ENCODE results near the gene DUOX1. TPM values are rescaled to one million over a fixed set of nuclear protein-coding genes. Genes with fewer than 3 reads are reported as not detected.

Gene DUOX1
- total and polyA plus RNA-seq, 2 of the 13 experiments (the other 11 are each of a cell fraction or from before 2014, with no cell fraction given): 0.03 TPM; not detected in 1

DNA sequence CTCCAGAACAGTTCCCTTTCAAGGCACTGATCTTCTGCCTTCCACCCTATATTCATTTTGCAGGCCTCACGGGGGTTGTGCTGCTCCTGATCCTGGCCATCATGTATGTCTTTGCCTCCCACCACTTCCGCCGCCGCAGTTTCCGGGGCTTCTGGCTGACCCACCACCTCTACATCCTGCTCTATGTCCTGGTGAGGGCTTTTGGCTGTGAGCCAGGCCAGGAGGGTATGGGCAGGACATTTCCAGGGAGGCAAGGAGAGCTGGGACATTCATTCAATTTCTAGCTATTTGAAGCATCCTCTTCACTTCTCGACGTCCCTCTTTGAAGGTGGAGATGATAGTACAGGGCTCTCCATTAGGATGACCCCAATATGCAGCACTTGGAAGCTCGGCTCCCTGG is 25.9 kb downstream of the DUOX1 start:
- Histone ChIP-seq H3K79me2 (ENCODE audit: insufficient read depth, low read length) (no peaks in the 10 kb centered on the region), H3K27ac (ENCODE audit: extremely low read length, insufficient read depth, low read length) (no peak overlapping the region), H3K4me1 (ENCODE audit: insufficient read depth, low read length) (no peaks in the 10 kb centered on the region), H3K27me3 (ENCODE audit: control insufficient read depth in 1 of 2, insufficient read depth in 2 of 2, low read length in 2 of 2) (no peaks in the 10 kb centered on the region; a peak in 1 of 5 replicates), H3K36me3 (replicated peaks in 1 of 2; ENCODE audit: control insufficient read depth in 1 of 2, insufficient read depth in 2 of 2, low read length in 2 of 2) (no peaks in the 10 kb centered on the region), H3K9ac (ENCODE audit: insufficient read depth, low read depth, low read length) (no peak overlapping the region), H3K4me3 (replicated peaks in 1 of 3; ENCODE audit: insufficient read depth in 1 of 3, low read depth in 2 of 3, low read length in 3 of 3) (no peak overlapping the region), H3K4me2 (ENCODE audit: low read depth, low read length) (no peak overlapping the region), H3K9me3 (ENCODE audit: low read length) (no peaks in the 10 kb centered on the region), H4K20me1 (ENCODE audit: insufficient read depth, low read length) (no peaks in the 10 kb centered on the region), H2AFZ (ENCODE audit: low read length) (no peak overlapping the region)
- no TSS peak for BruUV-seq (replicated peaks)
- ChIA-PET CTCF (ENCODE audit: low intra/inter-chr PET ratio, low total read pairs) (no interaction called here), POLR2A (no interaction called here)
- FAIRE-seq: no peak
- DNase-seq (ENCODE audit: low spot score): no peak
- no peak for ATAC-seq
- 72% methylated on average over 8 of the region's 8 CpGs for WGBS (ENCODE audit: low lambda C conversion rate)
- intact Hi-C loops (cut with micrococcal nuclease; ENCODE audit: unreplicated experiment): no loop called here
- TF ChIP-seq TAF1 (CRISPR knock-in tag; IDR thresholded peaks at IDR 0.05): no peak
- no peak for TF ChIP-seq CHD4 (IDR thresholded peaks at IDR 0.05; ENCODE audit: borderline replicate concordance, low read length)
- no peak for TF ChIP-seq CENPX (CRISPR knock-in tag; IDR thresholded peaks at IDR 0.05)
- TF ChIP-seq ZNF317 (CRISPR knock-in tag; IDR thresholded peaks at IDR 0.05): no peak
- TF ChIP-seq, protein P1, sequence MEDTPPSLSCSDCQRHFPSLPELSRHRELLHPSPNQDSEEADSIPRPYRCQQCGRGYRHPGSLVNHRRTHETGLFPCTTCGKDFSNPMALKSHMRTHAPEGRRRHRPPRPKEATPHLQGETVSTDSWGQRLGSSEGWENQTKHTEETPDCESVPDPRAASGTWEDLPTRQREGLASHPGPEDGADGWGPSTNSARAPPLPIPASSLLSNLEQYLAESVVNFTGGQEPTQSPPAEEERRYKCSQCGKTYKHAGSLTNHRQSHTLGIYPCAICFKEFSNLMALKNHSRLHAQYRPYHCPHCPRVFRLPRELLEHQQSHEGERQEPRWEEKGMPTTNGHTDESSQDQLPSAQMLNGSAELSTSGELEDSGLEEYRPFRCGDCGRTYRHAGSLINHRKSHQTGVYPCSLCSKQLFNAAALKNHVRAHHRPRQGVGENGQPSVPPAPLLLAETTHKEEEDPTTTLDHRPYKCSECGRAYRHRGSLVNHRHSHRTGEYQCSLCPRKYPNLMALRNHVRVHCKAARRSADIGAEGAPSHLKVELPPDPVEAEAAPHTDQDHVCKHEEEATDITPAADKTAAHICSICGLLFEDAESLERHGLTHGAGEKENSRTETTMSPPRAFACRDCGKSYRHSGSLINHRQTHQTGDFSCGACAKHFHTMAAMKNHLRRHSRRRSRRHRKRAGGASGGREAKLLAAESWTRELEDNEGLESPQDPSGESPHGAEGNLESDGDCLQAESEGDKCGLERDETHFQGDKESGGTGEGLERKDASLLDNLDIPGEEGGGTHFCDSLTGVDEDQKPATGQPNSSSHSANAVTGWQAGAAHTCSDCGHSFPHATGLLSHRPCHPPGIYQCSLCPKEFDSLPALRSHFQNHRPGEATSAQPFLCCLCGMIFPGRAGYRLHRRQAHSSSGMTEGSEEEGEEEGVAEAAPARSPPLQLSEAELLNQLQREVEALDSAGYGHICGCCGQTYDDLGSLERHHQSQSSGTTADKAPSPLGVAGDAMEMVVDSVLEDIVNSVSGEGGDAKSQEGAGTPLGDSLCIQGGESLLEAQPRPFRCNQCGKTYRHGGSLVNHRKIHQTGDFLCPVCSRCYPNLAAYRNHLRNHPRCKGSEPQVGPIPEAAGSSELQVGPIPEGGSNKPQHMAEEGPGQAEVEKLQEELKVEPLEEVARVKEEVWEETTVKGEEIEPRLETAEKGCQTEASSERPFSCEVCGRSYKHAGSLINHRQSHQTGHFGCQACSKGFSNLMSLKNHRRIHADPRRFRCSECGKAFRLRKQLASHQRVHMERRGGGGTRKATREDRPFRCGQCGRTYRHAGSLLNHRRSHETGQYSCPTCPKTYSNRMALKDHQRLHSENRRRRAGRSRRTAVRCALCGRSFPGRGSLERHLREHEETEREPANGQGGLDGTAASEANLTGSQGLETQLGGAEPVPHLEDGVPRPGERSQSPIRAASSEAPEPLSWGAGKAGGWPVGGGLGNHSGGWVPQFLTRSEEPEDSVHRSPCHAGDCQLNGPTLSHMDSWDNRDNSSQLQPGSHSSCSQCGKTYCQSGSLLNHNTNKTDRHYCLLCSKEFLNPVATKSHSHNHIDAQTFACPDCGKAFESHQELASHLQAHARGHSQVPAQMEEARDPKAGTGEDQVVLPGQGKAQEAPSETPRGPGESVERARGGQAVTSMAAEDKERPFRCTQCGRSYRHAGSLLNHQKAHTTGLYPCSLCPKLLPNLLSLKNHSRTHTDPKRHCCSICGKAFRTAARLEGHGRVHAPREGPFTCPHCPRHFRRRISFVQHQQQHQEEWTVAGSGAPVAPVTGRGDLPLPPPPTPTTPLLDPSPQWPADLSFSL (CRISPR knock-in tag; IDR thresholded peaks at IDR 0.05): no peak
- no peak for TF ChIP-seq ISX (CRISPR knock-in tag; conservative IDR thresholded peaks at IDR 0.05)
- no peak for TF ChIP-seq TSC22D2 (CRISPR knock-in tag; IDR thresholded peaks at IDR 0.05; ENCODE audit: borderline replicate concordance)
- TF ChIP-seq MIER2 (CRISPR knock-in tag; IDR thresholded peaks at IDR 0.05): no peak
- no peak for TF ChIP-seq ZNF749 (CRISPR knock-in tag; IDR thresholded peaks at IDR 0.05; ENCODE audit: borderline replicate concordance)
- TF ChIP-seq HNRNPH1 (optimal IDR thresholded peaks at IDR 0.05; ENCODE audit: low read depth, low read length): no peak
- TF ChIP-seq ZBTB1 (CRISPR knock-in tag; IDR thresholded peaks at IDR 0.05; ENCODE audit: borderline replicate concordance): no peak
- TF ChIP-seq, protein P2, sequence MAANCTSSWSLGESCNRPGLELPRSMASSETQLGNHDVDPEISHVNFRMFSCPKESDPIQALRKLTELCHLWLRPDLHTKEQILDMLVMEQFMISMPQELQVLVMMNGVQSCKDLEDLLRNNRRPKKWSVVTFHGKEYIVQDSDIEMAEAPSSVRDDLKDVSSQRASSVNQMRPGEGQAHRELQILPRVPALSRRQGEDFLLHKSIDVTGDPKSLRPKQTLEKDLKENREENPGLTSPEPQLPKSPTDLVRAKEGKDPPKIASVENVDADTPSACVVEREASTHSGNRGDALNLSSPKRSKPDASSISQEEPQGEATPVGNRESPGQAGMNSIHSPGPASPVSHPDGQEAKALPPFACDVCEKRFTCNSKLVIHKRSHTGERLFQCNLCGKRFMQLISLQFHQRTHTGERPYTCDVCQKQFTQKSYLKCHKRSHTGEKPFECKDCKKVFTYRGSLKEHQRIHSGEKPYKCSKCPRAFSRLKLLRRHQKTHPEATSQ (CRISPR knock-in tag; IDR thresholded peaks at IDR 0.05; ENCODE audit: borderline replicate concordance): no peak
- in situ Hi-C loops (cut with HindIII; ENCODE audit: extremely low pct_ligation_motif_present, low pct_unique_long_range_greater_than_20kb): no loop called here
